Neural cell (in vitro differentiated cells): ENCODE data around the gene MPO.

Experiments
- TAF1 ChIP-seq: IDR thresholded peaks from 2 replicates; pipeline ENCODE4 v1.6.1; 2012; ENCODE audit warnings: low read depth
- TF ChIP-seq, protein P1 (sequence below): fragments of 450-650 bp; IDR thresholded peaks from 2 replicates; pipeline ENCODE4 v1.5.1; 2014; ENCODE audit warnings: antibody characterized with exemption, mild to moderate bottlenecking, moderate library complexity; ENCODE audit not compliant: poor library complexity, severe bottlenecking

DNA sequence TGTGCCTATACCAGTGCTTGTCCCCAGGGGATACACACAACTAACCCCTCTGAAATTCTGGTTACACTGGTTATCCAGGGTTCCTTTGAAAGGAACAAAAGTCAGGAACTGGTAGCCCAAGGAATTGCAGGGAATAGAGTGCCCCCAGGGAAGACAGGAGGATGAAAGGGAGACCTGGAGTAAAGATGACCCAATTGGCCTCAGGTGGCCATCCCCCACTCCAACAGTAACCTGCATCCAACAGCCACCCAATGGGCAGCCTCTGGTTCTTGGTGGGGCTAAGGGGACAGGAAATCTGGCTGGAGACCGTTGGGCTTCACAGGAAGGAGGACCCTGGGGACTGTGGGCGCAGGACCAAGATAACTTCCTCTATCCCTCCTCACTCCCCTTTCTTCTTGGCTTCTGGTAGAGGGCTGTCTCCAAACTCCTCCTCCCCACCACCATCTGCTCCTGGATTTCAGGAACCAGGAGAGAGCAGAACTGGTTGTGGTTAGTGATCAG lies 826 bp upstream of the MPO start:
- TF ChIP-seq, protein P1, sequence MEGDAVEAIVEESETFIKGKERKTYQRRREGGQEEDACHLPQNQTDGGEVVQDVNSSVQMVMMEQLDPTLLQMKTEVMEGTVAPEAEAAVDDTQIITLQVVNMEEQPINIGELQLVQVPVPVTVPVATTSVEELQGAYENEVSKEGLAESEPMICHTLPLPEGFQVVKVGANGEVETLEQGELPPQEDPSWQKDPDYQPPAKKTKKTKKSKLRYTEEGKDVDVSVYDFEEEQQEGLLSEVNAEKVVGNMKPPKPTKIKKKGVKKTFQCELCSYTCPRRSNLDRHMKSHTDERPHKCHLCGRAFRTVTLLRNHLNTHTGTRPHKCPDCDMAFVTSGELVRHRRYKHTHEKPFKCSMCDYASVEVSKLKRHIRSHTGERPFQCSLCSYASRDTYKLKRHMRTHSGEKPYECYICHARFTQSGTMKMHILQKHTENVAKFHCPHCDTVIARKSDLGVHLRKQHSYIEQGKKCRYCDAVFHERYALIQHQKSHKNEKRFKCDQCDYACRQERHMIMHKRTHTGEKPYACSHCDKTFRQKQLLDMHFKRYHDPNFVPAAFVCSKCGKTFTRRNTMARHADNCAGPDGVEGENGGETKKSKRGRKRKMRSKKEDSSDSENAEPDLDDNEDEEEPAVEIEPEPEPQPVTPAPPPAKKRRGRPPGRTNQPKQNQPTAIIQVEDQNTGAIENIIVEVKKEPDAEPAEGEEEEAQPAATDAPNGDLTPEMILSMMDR, result no peak
- TF ChIP-seq TAF1, result no peak
